ENCODE measurements around the gene CHIC2. TPM values are rescaled to one million over a fixed set of nuclear protein-coding genes. Genes with fewer than 3 reads are reported as not detected.

Gene CHIC2
- polyA plus RNA-seq, 1 donor from 2014 or later = 58.5 TPM

GRCh38 chr4:54041100-54041499 lies 23.3 kb downstream of the CHIC2 start:
- Histone ChIP-seq H3K36me3 (ENCODE audit: insufficient read depth, low read length) (peaks cover 4% of the 10 kb centered on the region), H3K79me2 (replicated peaks; ENCODE audit: insufficient read depth, low read length) (peaks cover 28% of the 10 kb centered on the region), H3K9ac (ENCODE audit: low read length) (no peak overlapping the region)

GRCh38 chr4:54038056-54038455 lies 26.3 kb downstream of the CHIC2 start:
- Histone ChIP-seq H4K20me1 (ENCODE audit: insufficient read depth) (no peaks in the 10 kb centered on the region), H3K4me3 (ENCODE audit: low read length) (no peak overlapping the region), H3K27me3 (ENCODE audit: insufficient read depth, low read depth, low read length) (no peaks in the 10 kb centered on the region), H3K27ac (ENCODE audit: low read length) (no peak overlapping the region), H3K9me2 (ENCODE audit: insufficient read depth, low read length) (no peaks in the 10 kb centered on the region), H3F3A (ENCODE audit: insufficient read depth, low read length, poor library complexity, severe bottlenecking) (no peaks in the 10 kb centered on the region), H2AFZ (ENCODE audit: low read depth, low read length) (no peak overlapping the region), H3K9ac (ENCODE audit: low read length) (no peak overlapping the region), H3K36me3 (ENCODE audit: insufficient read depth, low read length) (peaks cover 12% of the 10 kb centered on the region), H3K79me2 (replicated peaks; ENCODE audit: insufficient read depth, low read length) (peaks cover 28% of the 10 kb centered on the region), H3K4me2 (ENCODE audit: low read length) (no peak overlapping the region), H3K9me3 (ENCODE audit: low read length) (no peaks in the 10 kb centered on the region)
- TF ChIP-seq RAD21 (conservative IDR thresholded peaks at IDR 0.05) (no peak), TAF1 (IDR thresholded peaks at IDR 0.05; ENCODE audit: low read depth) (no peak), SMC3 (conservative IDR thresholded peaks at IDR 0.05; ENCODE audit: poor library complexity) (no peak), EZH2 (IDR thresholded peaks at IDR 0.05; ENCODE audit: borderline replicate concordance, insufficient read depth, low read length, poor library complexity, severe bottlenecking) (no peak), EP300 (conservative IDR thresholded peaks at IDR 0.05; ENCODE audit: poor library complexity, severe bottlenecking) (no peak), MXI1 (conservative IDR thresholded peaks at IDR 0.05; ENCODE audit: poor library complexity, severe bottlenecking) (no peak)
- TF ChIP-seq, protein P1, sequence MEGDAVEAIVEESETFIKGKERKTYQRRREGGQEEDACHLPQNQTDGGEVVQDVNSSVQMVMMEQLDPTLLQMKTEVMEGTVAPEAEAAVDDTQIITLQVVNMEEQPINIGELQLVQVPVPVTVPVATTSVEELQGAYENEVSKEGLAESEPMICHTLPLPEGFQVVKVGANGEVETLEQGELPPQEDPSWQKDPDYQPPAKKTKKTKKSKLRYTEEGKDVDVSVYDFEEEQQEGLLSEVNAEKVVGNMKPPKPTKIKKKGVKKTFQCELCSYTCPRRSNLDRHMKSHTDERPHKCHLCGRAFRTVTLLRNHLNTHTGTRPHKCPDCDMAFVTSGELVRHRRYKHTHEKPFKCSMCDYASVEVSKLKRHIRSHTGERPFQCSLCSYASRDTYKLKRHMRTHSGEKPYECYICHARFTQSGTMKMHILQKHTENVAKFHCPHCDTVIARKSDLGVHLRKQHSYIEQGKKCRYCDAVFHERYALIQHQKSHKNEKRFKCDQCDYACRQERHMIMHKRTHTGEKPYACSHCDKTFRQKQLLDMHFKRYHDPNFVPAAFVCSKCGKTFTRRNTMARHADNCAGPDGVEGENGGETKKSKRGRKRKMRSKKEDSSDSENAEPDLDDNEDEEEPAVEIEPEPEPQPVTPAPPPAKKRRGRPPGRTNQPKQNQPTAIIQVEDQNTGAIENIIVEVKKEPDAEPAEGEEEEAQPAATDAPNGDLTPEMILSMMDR (IDR thresholded peaks at IDR 0.05; ENCODE audit: poor library complexity, severe bottlenecking) = no peak

More at GRCh38 chr4:54041100-54041499, 23.3 kb downstream of the CHIC2 start:
- TF ChIP-seq MXI1 (conservative IDR thresholded peaks at IDR 0.05; ENCODE audit: poor library complexity, severe bottlenecking) (no peak), POLR2AphosphoS5 (IDR thresholded peaks at IDR 0.05) (no peak), EZH2 (IDR thresholded peaks at IDR 0.05; ENCODE audit: borderline replicate concordance, insufficient read depth, low read length, poor library complexity, severe bottlenecking) (no peak), EP300 (conservative IDR thresholded peaks at IDR 0.05; ENCODE audit: poor library complexity, severe bottlenecking) (no peak), TAF1 (IDR thresholded peaks at IDR 0.05; ENCODE audit: low read depth) (no peak), RAD21 (conservative IDR thresholded peaks at IDR 0.05) (no peak), SMC3 (conservative IDR thresholded peaks at IDR 0.05; ENCODE audit: poor library complexity) (no peak)
- TF ChIP-seq, protein P1 (IDR thresholded peaks at IDR 0.05; ENCODE audit: poor library complexity, severe bottlenecking) = no peak
- TF ChIP-seq, protein P2, sequence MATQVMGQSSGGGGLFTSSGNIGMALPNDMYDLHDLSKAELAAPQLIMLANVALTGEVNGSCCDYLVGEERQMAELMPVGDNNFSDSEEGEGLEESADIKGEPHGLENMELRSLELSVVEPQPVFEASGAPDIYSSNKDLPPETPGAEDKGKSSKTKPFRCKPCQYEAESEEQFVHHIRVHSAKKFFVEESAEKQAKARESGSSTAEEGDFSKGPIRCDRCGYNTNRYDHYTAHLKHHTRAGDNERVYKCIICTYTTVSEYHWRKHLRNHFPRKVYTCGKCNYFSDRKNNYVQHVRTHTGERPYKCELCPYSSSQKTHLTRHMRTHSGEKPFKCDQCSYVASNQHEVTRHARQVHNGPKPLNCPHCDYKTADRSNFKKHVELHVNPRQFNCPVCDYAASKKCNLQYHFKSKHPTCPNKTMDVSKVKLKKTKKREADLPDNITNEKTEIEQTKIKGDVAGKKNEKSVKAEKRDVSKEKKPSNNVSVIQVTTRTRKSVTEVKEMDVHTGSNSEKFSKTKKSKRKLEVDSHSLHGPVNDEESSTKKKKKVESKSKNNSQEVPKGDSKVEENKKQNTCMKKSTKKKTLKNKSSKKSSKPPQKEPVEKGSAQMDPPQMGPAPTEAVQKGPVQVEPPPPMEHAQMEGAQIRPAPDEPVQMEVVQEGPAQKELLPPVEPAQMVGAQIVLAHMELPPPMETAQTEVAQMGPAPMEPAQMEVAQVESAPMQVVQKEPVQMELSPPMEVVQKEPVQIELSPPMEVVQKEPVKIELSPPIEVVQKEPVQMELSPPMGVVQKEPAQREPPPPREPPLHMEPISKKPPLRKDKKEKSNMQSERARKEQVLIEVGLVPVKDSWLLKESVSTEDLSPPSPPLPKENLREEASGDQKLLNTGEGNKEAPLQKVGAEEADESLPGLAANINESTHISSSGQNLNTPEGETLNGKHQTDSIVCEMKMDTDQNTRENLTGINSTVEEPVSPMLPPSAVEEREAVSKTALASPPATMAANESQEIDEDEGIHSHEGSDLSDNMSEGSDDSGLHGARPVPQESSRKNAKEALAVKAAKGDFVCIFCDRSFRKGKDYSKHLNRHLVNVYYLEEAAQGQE (IDR thresholded peaks at IDR 0.05; ENCODE audit: borderline replicate concordance) = no peak
- no peak overlapping the region for H2AFZ ChIP-seq (ENCODE audit: low read depth, low read length)
- no peaks in the 10 kb centered on the region for H3K9me3 ChIP-seq (ENCODE audit: low read length)
- no peaks in the 10 kb centered on the region for H3F3A ChIP-seq (ENCODE audit: insufficient read depth, low read length, poor library complexity, severe bottlenecking)
- no peak overlapping the region for H3K27ac ChIP-seq (ENCODE audit: low read length)
- no peaks in the 10 kb centered on the region for H3K27me3 ChIP-seq (ENCODE audit: insufficient read depth, low read depth, low read length)
- H4K20me1 ChIP-seq (ENCODE audit: insufficient read depth) = no peaks in the 10 kb centered on the region
- no peak overlapping the region for H3K4me2 ChIP-seq (ENCODE audit: low read length)
- no peak overlapping the region for H3K4me3 ChIP-seq (ENCODE audit: low read length)
- no peaks in the 10 kb centered on the region for H3K9me2 ChIP-seq (ENCODE audit: insufficient read depth, low read length)
